ENCODE measurements around the gene ST3GAL6. TPM values are rescaled to one million over a fixed set of nuclear protein-coding genes. Genes with fewer than 3 reads are reported as not detected.

The ST3GAL6 gene
- total and polyA plus RNA-seq, 2 donors (not counting 1 experiment from before 2014, with no cell fraction given), result 0.58 TPM; not detected in 1

DNA sequence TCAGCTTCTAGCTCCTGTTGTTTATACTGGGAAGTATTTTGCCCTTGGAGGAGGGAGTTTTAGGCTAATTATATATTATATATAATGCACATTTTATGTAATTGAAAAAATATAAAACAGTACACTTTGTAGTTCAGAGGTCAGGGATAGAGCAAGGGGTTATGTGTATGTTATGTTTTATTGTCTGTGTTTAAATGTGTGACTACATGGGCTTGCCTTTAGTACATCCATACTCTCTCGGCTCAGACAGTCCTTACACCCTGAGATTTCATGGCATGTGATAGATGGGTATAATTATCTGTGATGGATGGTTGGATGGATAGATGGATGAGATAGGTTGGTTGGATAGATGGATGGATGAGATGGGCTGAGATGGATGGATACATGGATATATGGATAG lies 17.4 kb upstream of the ST3GAL6 start:
- no peak for TF ChIP-seq EZH2 (IDR thresholded peaks at IDR 0.05; ENCODE audit: borderline replicate concordance, insufficient read depth, low read depth, low read length, poor library complexity, severe bottlenecking)
- TF ChIP-seq, protein P1, sequence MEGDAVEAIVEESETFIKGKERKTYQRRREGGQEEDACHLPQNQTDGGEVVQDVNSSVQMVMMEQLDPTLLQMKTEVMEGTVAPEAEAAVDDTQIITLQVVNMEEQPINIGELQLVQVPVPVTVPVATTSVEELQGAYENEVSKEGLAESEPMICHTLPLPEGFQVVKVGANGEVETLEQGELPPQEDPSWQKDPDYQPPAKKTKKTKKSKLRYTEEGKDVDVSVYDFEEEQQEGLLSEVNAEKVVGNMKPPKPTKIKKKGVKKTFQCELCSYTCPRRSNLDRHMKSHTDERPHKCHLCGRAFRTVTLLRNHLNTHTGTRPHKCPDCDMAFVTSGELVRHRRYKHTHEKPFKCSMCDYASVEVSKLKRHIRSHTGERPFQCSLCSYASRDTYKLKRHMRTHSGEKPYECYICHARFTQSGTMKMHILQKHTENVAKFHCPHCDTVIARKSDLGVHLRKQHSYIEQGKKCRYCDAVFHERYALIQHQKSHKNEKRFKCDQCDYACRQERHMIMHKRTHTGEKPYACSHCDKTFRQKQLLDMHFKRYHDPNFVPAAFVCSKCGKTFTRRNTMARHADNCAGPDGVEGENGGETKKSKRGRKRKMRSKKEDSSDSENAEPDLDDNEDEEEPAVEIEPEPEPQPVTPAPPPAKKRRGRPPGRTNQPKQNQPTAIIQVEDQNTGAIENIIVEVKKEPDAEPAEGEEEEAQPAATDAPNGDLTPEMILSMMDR (IDR thresholded peaks at IDR 0.05), result no peak
- Mint-ChIP-seq H3K27me3 (peaks cover 9% of the 10 kb centered on the region), H3K4me1 (no peaks in the 10 kb centered on the region), H3K27ac (no peak overlapping the region), H3K9me3 (ENCODE audit: insufficient read depth) (no peaks in the 10 kb centered on the region), H3K4me3 (no peak overlapping the region)
- no peaks in the 10 kb centered on the region for H3K36me3 ChIP-seq (replicated peaks in 1 of 2; ENCODE audit: control extremely low read depth in 1 of 2, control insufficient read depth in 1 of 2, extremely low read depth in 1 of 2, insufficient read depth in 2 of 2, low read length in 1 of 2)
- no peaks in the 10 kb centered on the region for H4K20me1 ChIP-seq (ENCODE audit: control insufficient read depth, insufficient read depth, low read length, poor library complexity, severe bottlenecking)
- no peaks in the 10 kb centered on the region for H3K79me2 ChIP-seq (ENCODE audit: control insufficient read depth, insufficient read depth, low read length)
- H3K27me3 ChIP-seq (replicated peaks in 1 of 4; ENCODE audit: control extremely low read depth in 1 of 4, control insufficient read depth in 3 of 4, insufficient read depth in 4 of 4, low read length in 3 of 4), result peaks cover 0 to 4% (median 0%) of the 10 kb centered on the region in 4 experiments
- no peak overlapping the region for H3K27ac ChIP-seq (ENCODE audit: low read length in 2 of 2)
- ChIA-PET CTCF (no interaction called here), POLR2A (no interaction called here)
- no peaks in the 10 kb centered on the region for H3K9me3 ChIP-seq (ENCODE audit: control extremely low read depth in 1 of 3, control insufficient read depth in 2 of 3, insufficient read depth in 1 of 3, low read length in 2 of 3)
- DNase-seq, result no peak
- WGBS (ENCODE audit: insufficient coverage), result no CpG with 5 or more reads among the region's 1 CpG
- no peak overlapping the region for H3K9ac ChIP-seq (ENCODE audit: low read length)
- no peak overlapping the region for H3K4me3 ChIP-seq (ENCODE audit: control extremely low read depth in 1 of 5, extremely low read depth in 1 of 5, insufficient read depth in 1 of 5, low read depth in 2 of 5, low read length in 4 of 5)
- intact Hi-C loops (cut with micrococcal nuclease), result no loop called here
- ATAC-seq (ENCODE audit: low read depth), result no peak
- H2AFZ ChIP-seq (ENCODE audit: insufficient read depth, low read depth, low read length, poor library complexity, severe bottlenecking), result no peak overlapping the region
- no peak overlapping the region for H3K4me2 ChIP-seq (replicated peaks; ENCODE audit: low read depth, low read length, poor library complexity, severe bottlenecking)
- no peaks in the 10 kb centered on the region for H3K4me1 ChIP-seq (ENCODE audit: control insufficient read depth in 2 of 2, insufficient read depth in 2 of 2, low read length in 2 of 2)

DNA sequence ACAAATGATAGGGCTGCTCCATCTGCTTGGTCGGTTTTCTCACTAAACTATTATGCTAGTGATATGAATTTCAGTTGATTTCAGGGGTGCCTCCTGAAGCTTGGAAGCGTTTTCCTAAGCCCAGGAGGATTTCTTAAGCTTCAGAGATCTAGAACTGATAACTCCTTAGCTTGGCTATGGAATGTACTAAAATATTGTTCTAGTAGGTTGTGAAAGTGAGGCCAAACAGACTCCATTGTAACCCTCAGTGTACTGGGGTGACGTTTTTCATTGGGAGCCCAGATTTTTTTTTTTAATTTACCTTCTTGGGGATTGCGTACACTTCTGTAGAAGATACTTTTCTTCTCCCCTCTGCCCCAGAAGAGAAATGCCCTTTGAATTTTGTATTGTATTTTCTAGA lies 17.0 kb upstream of the ST3GAL6 start:
- WGBS (ENCODE audit: insufficient coverage), result no CpG with 5 or more reads among the region's 4 CpGs
- peaks cover 0 to 4% (median 0%) of the 10 kb centered on the region in 4 experiments for H3K27me3 ChIP-seq (replicated peaks in 1 of 4; ENCODE audit: control extremely low read depth in 1 of 4, control insufficient read depth in 3 of 4, insufficient read depth in 4 of 4, low read length in 3 of 4)
- intact Hi-C loops (cut with micrococcal nuclease), result no loop called here
- no peak for TF ChIP-seq EZH2 (IDR thresholded peaks at IDR 0.05; ENCODE audit: borderline replicate concordance, insufficient read depth, low read depth, low read length, poor library complexity, severe bottlenecking)
- TF ChIP-seq, protein P1 (IDR thresholded peaks at IDR 0.05), result no peak
- H3K36me3 ChIP-seq (replicated peaks in 1 of 2; ENCODE audit: control extremely low read depth in 1 of 2, control insufficient read depth in 1 of 2, extremely low read depth in 1 of 2, insufficient read depth in 2 of 2, low read length in 1 of 2), result no peaks in the 10 kb centered on the region
- no peak overlapping the region for H3K27ac ChIP-seq (ENCODE audit: low read length in 2 of 2)
- no peak overlapping the region for H3K4me3 ChIP-seq (ENCODE audit: control extremely low read depth in 1 of 5, extremely low read depth in 1 of 5, insufficient read depth in 1 of 5, low read depth in 2 of 5, low read length in 4 of 5)
- H3K9me3 Mint-ChIP-seq (ENCODE audit: insufficient read depth), result no peaks in the 10 kb centered on the region
- H3K9ac ChIP-seq (ENCODE audit: low read length), result no peak overlapping the region
- H3K27ac Mint-ChIP-seq, result no peak overlapping the region
- H3K4me1 ChIP-seq (ENCODE audit: control insufficient read depth in 2 of 2, insufficient read depth in 2 of 2, low read length in 2 of 2), result no peaks in the 10 kb centered on the region
- no peak overlapping the region for H3K4me3 Mint-ChIP-seq
- H3K79me2 ChIP-seq (ENCODE audit: control insufficient read depth, insufficient read depth, low read length), result no peaks in the 10 kb centered on the region
- H4K20me1 ChIP-seq (ENCODE audit: control insufficient read depth, insufficient read depth, low read length, poor library complexity, severe bottlenecking), result no peaks in the 10 kb centered on the region
- CTCF ChIA-PET, result no interaction called here
- no peak overlapping the region for H3K4me2 ChIP-seq (replicated peaks; ENCODE audit: low read depth, low read length, poor library complexity, severe bottlenecking)
- H3K9me3 ChIP-seq (ENCODE audit: control extremely low read depth in 1 of 3, control insufficient read depth in 2 of 3, insufficient read depth in 1 of 3, low read length in 2 of 3), result no peaks in the 10 kb centered on the region
- no peaks in the 10 kb centered on the region for H3K4me1 Mint-ChIP-seq
- no peak overlapping the region for H2AFZ ChIP-seq (ENCODE audit: insufficient read depth, low read depth, low read length, poor library complexity, severe bottlenecking)
- H3K27me3 Mint-ChIP-seq, result peaks cover 9% of the 10 kb centered on the region
- POLR2A ChIA-PET, result no interaction called here
- DNase-seq (no peak), ATAC-seq (ENCODE audit: low read depth) (no peak)
